GM10266 (cell line): ENCODE results near the gene UQCRC2.

Source experiments
- DNase-seq: peaks from one replicate; pipeline ENCODE4 v3.0.0; 2012; ENCODE audit errors: extremely low spot score
- TF ChIP-seq, protein P1 (sequence below): IDR thresholded peaks from 2 replicates; pipeline ENCODE4 v1.5.1; 2012; ENCODE audit warnings: mild to moderate bottlenecking, low read depth; ENCODE audit not compliant: control insufficient read depth, insufficient read depth; ENCODE audit errors: missing control alignments

Gene UQCRC2

DNA sequence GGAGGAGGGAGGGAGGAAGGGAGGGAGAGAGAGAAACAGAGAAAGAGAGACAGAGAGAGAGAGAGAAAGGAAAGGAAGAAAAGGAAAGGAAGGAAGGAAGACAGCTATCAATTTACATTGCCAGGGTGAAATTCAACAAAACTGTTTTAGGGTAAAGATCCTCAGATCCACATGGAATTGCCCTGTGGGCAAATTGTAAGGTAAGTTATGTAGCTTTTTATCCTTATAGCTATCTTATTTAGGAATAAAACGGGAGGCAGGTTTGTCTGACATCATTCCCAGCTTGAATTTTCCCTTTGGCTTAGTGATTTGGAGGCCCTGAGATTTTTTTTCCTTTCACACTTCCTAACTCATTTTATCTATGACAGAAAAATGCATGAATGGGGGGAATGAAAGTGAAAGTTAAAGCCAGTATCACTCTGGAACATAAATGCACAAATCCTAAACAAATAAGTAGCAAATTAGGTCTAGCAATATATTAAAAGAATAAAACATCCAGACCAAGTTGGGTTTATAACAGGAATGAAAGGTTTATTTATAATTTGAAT lies 3.4 kb upstream of the UQCRC2 start:
- DNase-seq, result no peak
- TF ChIP-seq, protein P1, sequence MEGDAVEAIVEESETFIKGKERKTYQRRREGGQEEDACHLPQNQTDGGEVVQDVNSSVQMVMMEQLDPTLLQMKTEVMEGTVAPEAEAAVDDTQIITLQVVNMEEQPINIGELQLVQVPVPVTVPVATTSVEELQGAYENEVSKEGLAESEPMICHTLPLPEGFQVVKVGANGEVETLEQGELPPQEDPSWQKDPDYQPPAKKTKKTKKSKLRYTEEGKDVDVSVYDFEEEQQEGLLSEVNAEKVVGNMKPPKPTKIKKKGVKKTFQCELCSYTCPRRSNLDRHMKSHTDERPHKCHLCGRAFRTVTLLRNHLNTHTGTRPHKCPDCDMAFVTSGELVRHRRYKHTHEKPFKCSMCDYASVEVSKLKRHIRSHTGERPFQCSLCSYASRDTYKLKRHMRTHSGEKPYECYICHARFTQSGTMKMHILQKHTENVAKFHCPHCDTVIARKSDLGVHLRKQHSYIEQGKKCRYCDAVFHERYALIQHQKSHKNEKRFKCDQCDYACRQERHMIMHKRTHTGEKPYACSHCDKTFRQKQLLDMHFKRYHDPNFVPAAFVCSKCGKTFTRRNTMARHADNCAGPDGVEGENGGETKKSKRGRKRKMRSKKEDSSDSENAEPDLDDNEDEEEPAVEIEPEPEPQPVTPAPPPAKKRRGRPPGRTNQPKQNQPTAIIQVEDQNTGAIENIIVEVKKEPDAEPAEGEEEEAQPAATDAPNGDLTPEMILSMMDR, result no peak

GRCh38 chr16:21950782-21951521 lies 2.2 kb upstream of the UQCRC2 start:
- DNase-seq, result no peak
- TF ChIP-seq, protein P1, result peak; percentile 57

DNA sequence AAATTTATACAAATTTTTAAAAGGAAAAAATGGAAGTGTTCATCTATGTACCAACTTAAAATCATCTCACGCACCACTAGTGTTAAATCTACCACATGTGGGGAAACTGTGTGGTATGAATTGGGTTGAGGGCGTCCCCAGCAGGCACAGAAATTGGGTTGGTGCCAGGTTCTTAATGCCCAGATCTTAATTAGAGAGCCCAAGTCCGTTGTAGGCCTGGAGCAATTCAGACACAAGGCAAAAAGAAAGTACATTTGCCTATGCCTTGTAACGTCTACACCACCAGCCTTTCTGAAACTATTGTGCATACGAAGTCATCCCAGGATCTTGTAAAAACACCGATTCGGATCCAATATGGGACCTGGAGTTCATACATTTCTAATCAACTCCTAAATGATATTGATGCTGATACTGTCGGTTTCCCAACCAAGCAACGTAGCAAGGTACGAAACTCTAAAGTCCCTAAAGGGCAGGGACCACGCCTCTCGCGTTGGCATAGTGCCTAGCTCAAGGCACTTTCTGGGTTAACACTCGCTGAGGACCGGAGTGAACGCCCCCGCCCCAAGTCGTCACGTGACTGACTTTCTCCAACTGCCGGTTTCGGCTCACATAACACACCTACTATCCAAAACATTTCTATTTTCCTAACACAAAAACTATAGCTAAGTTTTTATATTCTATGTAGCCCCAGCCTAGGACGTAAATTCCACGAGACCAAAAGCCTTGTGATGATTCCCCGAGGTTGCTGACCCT lies 945 bp upstream of the UQCRC2 start:
- peak; percentile 44 for DNase-seq
- TF ChIP-seq, protein P1, result no peak

DNA sequence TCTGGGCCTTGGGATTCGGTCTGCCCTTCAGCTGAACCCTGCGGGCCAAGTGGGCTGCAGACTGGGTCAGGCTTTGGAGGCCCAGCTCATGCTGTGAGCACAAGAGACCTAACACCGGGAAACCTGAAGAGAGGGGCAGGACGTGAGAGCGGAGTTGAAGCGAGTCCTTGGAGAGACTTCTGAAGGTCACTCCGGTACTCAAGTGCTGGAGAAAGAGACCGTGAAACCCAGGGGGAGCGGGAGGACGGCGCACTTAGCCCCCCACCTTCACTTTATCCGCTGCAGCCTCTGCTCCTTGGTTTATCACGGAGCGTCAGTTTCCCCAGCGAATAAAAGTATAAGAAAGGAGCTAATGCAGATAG lies 361 bp downstream of the UQCRC2 start:
- TF ChIP-seq, protein P1, result no peak
- no peak for DNase-seq

- TF ChIP-seq, protein P1, result no peak
- no peak for DNase-seq
These were observed 4.7 kb downstream of the UQCRC2 start for GRCh38 chr16:21957714-21958346.

DNA sequence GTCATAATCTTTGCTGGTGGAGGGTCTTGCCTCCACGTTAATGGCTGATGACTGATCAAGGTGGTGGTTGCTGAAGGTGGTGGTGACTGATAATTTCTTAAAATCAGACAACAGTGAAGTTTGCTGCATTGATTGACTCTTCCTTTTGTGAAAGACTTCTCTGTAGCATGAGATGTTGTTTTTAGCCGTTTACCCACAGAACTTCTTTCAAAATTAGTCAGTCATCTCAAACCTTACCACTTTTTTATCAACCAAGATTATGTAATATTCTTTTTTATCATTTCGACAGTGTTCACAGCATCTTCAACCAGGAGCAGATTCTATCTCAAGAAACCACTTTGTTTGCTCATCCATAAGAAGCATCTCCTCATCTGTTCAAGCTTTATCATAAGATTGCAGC lies 5.9 kb downstream of the UQCRC2 start:
- TF ChIP-seq, protein P1, result no peak

More for the DNA sequence above, 5.9 kb downstream of the UQCRC2 start:
- DNase-seq, result no peak
